ENCODE data around the gene SRPK2.

DNA sequence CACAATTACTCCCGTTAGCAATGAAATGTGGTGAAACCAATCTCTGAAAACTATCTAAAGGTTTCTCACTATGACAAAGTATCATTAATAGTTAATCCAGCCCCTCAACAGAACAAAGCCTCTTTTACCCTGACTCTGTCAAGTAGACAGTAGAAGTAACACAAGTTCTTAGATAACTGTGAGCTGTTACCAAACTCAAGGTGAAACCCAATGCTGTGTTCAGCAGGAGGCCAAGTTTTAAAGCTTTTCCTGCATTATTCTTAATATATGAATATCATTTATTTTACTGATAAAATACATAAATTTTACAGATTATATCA lies 109.1 kb downstream of the SRPK2 start:
- TF ChIP-seq, protein P1, sequence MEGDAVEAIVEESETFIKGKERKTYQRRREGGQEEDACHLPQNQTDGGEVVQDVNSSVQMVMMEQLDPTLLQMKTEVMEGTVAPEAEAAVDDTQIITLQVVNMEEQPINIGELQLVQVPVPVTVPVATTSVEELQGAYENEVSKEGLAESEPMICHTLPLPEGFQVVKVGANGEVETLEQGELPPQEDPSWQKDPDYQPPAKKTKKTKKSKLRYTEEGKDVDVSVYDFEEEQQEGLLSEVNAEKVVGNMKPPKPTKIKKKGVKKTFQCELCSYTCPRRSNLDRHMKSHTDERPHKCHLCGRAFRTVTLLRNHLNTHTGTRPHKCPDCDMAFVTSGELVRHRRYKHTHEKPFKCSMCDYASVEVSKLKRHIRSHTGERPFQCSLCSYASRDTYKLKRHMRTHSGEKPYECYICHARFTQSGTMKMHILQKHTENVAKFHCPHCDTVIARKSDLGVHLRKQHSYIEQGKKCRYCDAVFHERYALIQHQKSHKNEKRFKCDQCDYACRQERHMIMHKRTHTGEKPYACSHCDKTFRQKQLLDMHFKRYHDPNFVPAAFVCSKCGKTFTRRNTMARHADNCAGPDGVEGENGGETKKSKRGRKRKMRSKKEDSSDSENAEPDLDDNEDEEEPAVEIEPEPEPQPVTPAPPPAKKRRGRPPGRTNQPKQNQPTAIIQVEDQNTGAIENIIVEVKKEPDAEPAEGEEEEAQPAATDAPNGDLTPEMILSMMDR (conservative IDR thresholded peaks at IDR 0.05; ENCODE audit: low read length) = no peak
- TF ChIP-seq EZH2phosphoT487 (IDR thresholded peaks at IDR 0.05; ENCODE audit: borderline replicate concordance) = no peak

Measured in Loucy (cell line).